A172 (cell line): ENCODE results near the gene APOL4. TPM values are rescaled to one million over a fixed set of nuclear protein-coding genes. Genes with fewer than 3 reads are reported as not detected.
A peak's percentile ranks its signal among the peaks of the same experiment; 100 is the strongest.
"Not testable (repeated sequence)": the region's sequence is repeated elsewhere in the genome, so short reads cannot be mapped to it uniquely, and the experiment has no call there.

Source experiments
- DNase-seq: peaks from one replicate; pipeline ENCODE4 v3.0.0-alpha.2; 2015; ENCODE audit warnings: low spot score
- total RNA-seq: library from RNA; depleted of rRNA; stranded (reverse); fragments of >200 nt; shearing (Covaris generic); gene quantifications from 2 replicates; pipeline ENCODE4 v1.2.3, GENCODE V29; 2014

Gene APOL4
- total RNA-seq, 1 experiment from 2014 or later, result not detected

GRCh38 chr22:36231051-36231450 is 29.4 kb upstream of the APOL4 start:
- DNase-seq, result not testable (repeated sequence)

GRCh38 chr22:36229649-36230048 is 28.0 kb upstream of the APOL4 start:
- not testable (repeated sequence) for DNase-seq

GRCh38 chr22:36228944-36229343 is 27.3 kb upstream of the APOL4 start:
- DNase-seq, result no peak

- not testable (repeated sequence) for DNase-seq
Observed at GRCh38 chr22:36228369-36228768, 26.8 kb upstream of the APOL4 start.

GRCh38 chr22:36227806-36228205 is 26.2 kb upstream of the APOL4 start:
- DNase-seq, result no peak

GRCh38 chr22:36227396-36227795 is 25.8 kb upstream of the APOL4 start:
- DNase-seq, result no peak

- no peak for DNase-seq
Observed at GRCh38 chr22:36226189-36226588, 24.6 kb upstream of the APOL4 start.

- DNase-seq, result no peak
Observed at GRCh38 chr22:36225333-36225922, 23.8 kb upstream of the APOL4 start.

GRCh38 chr22:36224245-36224644 is 22.6 kb upstream of the APOL4 start:
- no peak for DNase-seq

GRCh38 chr22:36223504-36223903 is 21.9 kb upstream of the APOL4 start:
- no peak for DNase-seq

- DNase-seq, result no peak
Observed at GRCh38 chr22:36222887-36223450, 21.4 kb upstream of the APOL4 start.

GRCh38 chr22:36221799-36222751 is 20.5 kb upstream of the APOL4 start:
- DNase-seq, result peak; percentile 23

- no peak for DNase-seq
Observed at GRCh38 chr22:36220451-36220921, 18.9 kb upstream of the APOL4 start.

GRCh38 chr22:36218648-36219193 is 17.1 kb upstream of the APOL4 start:
- no peak for DNase-seq

GRCh38 chr22:36215981-36216380 is 14.4 kb upstream of the APOL4 start:
- no peak for DNase-seq

- no peak for DNase-seq
Observed at GRCh38 chr22:36213586-36213985, 12.0 kb upstream of the APOL4 start.

GRCh38 chr22:36212901-36213300 is 11.3 kb upstream of the APOL4 start:
- no peak for DNase-seq

- peak; percentile 43 for DNase-seq
Observed at GRCh38 chr22:36211237-36211861, 9.7 kb upstream of the APOL4 start.

GRCh38 chr22:36210224-36210623 is 8.6 kb upstream of the APOL4 start:
- no peak for DNase-seq

- not testable (repeated sequence) for DNase-seq
Observed at GRCh38 chr22:36209488-36209908, 7.9 kb upstream of the APOL4 start.

- DNase-seq, result no peak
Observed at GRCh38 chr22:36208914-36209313, 7.3 kb upstream of the APOL4 start.
